Measurements from ENCODE around the gene SLC35G3. TPM values are rescaled to one million over a fixed set of nuclear protein-coding genes. Genes with fewer than 3 reads are reported as not detected.

SLC35G3 gene
- total RNA-seq, 1 experiment from 2014 or later: not detected

DNA sequence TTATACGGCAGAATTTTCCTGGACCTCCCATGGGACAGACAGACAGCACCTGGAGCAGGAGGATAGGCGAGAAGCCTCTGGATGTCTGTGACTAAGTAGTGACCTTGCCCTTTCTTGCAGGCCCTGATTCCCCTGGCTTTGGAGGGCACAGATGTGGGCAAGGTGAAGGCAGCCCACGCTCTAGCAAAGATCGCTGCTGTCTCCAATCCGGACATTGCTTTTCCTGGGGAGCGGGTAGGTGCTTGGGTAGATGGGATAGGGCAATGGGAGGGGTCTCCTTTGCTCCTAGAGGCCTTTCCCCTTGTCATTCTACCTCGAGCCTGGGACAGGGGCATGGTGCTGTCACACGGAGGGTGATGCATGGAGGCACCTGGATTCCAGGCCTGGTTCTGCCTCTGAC is 17.3 kb downstream of the SLC35G3 start:
- WGBS (ENCODE audit: extremely low coverage, insufficient read length, low lambda C conversion rate): no CpG with 5 or more reads among the region's 8 CpGs
- H3K27me3 Mint-ChIP-seq (ENCODE audit: low read depth): peaks cover 6% of the 10 kb centered on the region
- Histone ChIP-seq H4K20me1 (ENCODE audit: control insufficient read depth, insufficient read depth, insufficient read length) (no peaks in the 10 kb centered on the region), H3K4ac (ENCODE audit: low read depth, low read length) (no peak overlapping the region), H3K18ac (ENCODE audit: insufficient read length, low read depth, low read length) (no peak overlapping the region), H3T11ph (ENCODE audit: low read length) (no peak overlapping the region), H3K79me2 (ENCODE audit: insufficient read depth, low read length) (no peaks in the 10 kb centered on the region), H3K4me2 (ENCODE audit: insufficient read depth, insufficient read length, low read length) (no peak overlapping the region), H2BK15ac (ENCODE audit: low read depth, low read length) (no peak overlapping the region), H3K23me2 (ENCODE audit: insufficient read length, low read depth, low read length, poor library complexity, severe bottlenecking) (peaks cover 3% of the 10 kb centered on the region), H3K4me1 (ENCODE audit: insufficient read depth, low read length) (no peaks in the 10 kb centered on the region), H3K9me3 (ENCODE audit: control insufficient read depth, low read depth, low read length) (no peaks in the 10 kb centered on the region), H2BK12ac (ENCODE audit: insufficient read length, low read depth, low read length) (no peak overlapping the region), H2AFZ (ENCODE audit: low read length) (no peak overlapping the region), H3K9ac (ENCODE audit: extremely low read depth, insufficient read length, low read length) (no peak overlapping the region), H3K27ac (ENCODE audit: insufficient read length, low read depth, low read length) (no peak overlapping the region), H3K27me3 (ENCODE audit: insufficient read depth, low read length) (no peaks in the 10 kb centered on the region), H3K79me1 (ENCODE audit: insufficient read depth, low read depth, low read length, poor library complexity, severe bottlenecking) (no peaks in the 10 kb centered on the region), H3K23ac (ENCODE audit: insufficient read length, low read depth, low read length) (no peak overlapping the region), H2BK5ac (ENCODE audit: insufficient read length, low read length) (no peak overlapping the region), H4K91ac (ENCODE audit: insufficient read length, low read depth, low read length) (no peak overlapping the region), H4K8ac (replicated peaks; ENCODE audit: insufficient read length, low read depth, low read length) (no peak overlapping the region), H3K14ac (ENCODE audit: insufficient read depth, low read length) (no peak overlapping the region), H2AK5ac (ENCODE audit: insufficient read length, low read length) (no peak overlapping the region), H2BK120ac (ENCODE audit: low read depth, low read length, poor library complexity, severe bottlenecking) (no peak overlapping the region), H4K5ac (ENCODE audit: insufficient read length, low read depth, low read length) (no peak overlapping the region), H2BK20ac (ENCODE audit: low read depth, low read length, poor library complexity, severe bottlenecking) (no peak overlapping the region), H3K56ac (ENCODE audit: insufficient read length, low read depth, low read length) (no peak overlapping the region)
- no peak overlapping the region for H3K4me3 Mint-ChIP-seq
- TF ChIP-seq, protein P1, sequence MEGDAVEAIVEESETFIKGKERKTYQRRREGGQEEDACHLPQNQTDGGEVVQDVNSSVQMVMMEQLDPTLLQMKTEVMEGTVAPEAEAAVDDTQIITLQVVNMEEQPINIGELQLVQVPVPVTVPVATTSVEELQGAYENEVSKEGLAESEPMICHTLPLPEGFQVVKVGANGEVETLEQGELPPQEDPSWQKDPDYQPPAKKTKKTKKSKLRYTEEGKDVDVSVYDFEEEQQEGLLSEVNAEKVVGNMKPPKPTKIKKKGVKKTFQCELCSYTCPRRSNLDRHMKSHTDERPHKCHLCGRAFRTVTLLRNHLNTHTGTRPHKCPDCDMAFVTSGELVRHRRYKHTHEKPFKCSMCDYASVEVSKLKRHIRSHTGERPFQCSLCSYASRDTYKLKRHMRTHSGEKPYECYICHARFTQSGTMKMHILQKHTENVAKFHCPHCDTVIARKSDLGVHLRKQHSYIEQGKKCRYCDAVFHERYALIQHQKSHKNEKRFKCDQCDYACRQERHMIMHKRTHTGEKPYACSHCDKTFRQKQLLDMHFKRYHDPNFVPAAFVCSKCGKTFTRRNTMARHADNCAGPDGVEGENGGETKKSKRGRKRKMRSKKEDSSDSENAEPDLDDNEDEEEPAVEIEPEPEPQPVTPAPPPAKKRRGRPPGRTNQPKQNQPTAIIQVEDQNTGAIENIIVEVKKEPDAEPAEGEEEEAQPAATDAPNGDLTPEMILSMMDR (conservative IDR thresholded peaks at IDR 0.05): no peak
- H3K4me1 Mint-ChIP-seq: no peaks in the 10 kb centered on the region
- no peaks in the 10 kb centered on the region; a peak in 1 of 7 replicates for H3K36me3 Mint-ChIP-seq (ENCODE audit: insufficient read depth in 1 of 3, low read depth in 3 of 3)
- no peak overlapping the region; a peak in 1 of 7 replicates for H3K27ac Mint-ChIP-seq
- no peak for DNase-seq
- peaks cover 2 to 6% of the 10 kb centered on the region in 2 experiments; a peak in 2 of 5 replicates for H3K9me3 Mint-ChIP-seq

All from H9 (cell line).